Calu3 (cell line): ENCODE data around the gene PRSS35. TPM values are rescaled to one million over a fixed set of nuclear protein-coding genes. Genes with fewer than 3 reads are reported as not detected.
"Not testable (repeated sequence)": the region's sequence is repeated elsewhere in the genome, so short reads cannot be mapped to it uniquely, and the experiment has no call there.

ENCODE experiments used
- BruUV-seq: library from RNA; stranded (reverse); fragments of 400-500 nt; replicated peaks from 2 replicates; lab custom pipeline; 2021; lab: Mats Ljungman, UMichigan
- CTCF ChIA-PET: fragments of 300-600 bp; sonication (Branson Sonifier 250); formaldehyde crosslinking; loops from one replicate; lab custom pipeline; 2022; ENCODE audit warnings: antibody characterized with exemption; lab: Charles Lee
- DNase-seq: peaks from one replicate; pipeline ENCODE4 v3.0.0; 2022
- H3K27ac Mint-ChIP-seq: one replicate; pipeline ENCODE4 v1.8.0; 2022; ENCODE audit warnings: mixed read lengths; ENCODE audit not compliant: unreplicated experiment
- H3K27me3 Mint-ChIP-seq: one replicate; pipeline ENCODE4 v1.8.0; 2022; ENCODE audit warnings: mixed read lengths; ENCODE audit not compliant: unreplicated experiment
- H3K36me3 Mint-ChIP-seq: one replicate; pipeline ENCODE4 v1.8.0; 2022; ENCODE audit warnings: mild to moderate bottlenecking, moderate library complexity, mixed read lengths; ENCODE audit not compliant: insufficient read depth, unreplicated experiment
- H3K4me1 Mint-ChIP-seq: one replicate; pipeline ENCODE4 v1.8.0; 2022; ENCODE audit warnings: mild to moderate bottlenecking, low read depth, mixed read lengths; ENCODE audit not compliant: unreplicated experiment
- H3K4me3 Mint-ChIP-seq: one replicate; pipeline ENCODE4 v1.8.0; 2022; ENCODE audit warnings: mild to moderate bottlenecking, low read depth, moderate library complexity, mixed read lengths; ENCODE audit not compliant: unreplicated experiment
- H3K9me3 Mint-ChIP-seq: one replicate; pipeline ENCODE4 v1.8.0; 2022; ENCODE audit warnings: low read depth, mixed read lengths; ENCODE audit not compliant: unreplicated experiment
- intact Hi-C: fragments of 100-400 bp; cut with micrococcal nuclease; formaldehyde crosslinking; loops from one replicate; pipeline ENCODE4 v1.10.0; 2022; ENCODE audit not compliant: unreplicated experiment
- total RNA-seq: library from RNA; stranded (reverse); gene quantifications from 2 replicates; pipeline ENCODE4 v1.2.3, GENCODE V29; 2022
- TF ChIP-seq, protein P1 (sequence below): fragments of 200-600 bp; IDR thresholded peaks from one replicate; pipeline ENCODE4 v1.8.0; 2022; ENCODE audit warnings: antibody characterized with exemption; ENCODE audit not compliant: unreplicated experiment

The PRSS35 gene
- total RNA-seq, 1 experiment from 2014 or later: not detected

DNA sequence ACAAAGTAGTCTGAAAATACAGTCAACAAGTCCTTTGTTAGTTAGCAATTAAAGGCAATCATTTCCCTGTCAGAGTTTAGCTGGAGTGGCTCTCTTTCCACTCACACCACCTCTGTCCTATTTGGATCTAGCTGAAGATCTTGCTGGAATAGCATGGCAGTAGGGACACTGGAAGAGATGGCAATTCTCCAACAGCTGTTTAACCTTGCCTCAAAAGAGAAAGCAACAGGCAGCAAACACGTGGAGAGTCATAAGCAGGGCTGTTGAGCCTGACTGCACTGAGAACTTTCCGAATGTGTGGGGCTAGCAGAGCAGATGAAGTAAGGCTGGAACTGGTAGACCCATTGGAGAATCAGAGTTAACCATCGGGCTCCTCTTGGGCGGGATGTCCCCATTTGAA, 38.0 kb upstream of the PRSS35 start:
- no peaks in the 10 kb centered on the region for H3K27me3 Mint-ChIP-seq
- H3K4me3 Mint-ChIP-seq: no peak overlapping the region
- no peaks in the 10 kb centered on the region for H3K36me3 Mint-ChIP-seq
- DNase-seq: no peak
- CTCF ChIA-PET: no interaction called here
- no TSS peak for BruUV-seq
- H3K4me1 Mint-ChIP-seq: no peaks in the 10 kb centered on the region
- TF ChIP-seq, protein P1, sequence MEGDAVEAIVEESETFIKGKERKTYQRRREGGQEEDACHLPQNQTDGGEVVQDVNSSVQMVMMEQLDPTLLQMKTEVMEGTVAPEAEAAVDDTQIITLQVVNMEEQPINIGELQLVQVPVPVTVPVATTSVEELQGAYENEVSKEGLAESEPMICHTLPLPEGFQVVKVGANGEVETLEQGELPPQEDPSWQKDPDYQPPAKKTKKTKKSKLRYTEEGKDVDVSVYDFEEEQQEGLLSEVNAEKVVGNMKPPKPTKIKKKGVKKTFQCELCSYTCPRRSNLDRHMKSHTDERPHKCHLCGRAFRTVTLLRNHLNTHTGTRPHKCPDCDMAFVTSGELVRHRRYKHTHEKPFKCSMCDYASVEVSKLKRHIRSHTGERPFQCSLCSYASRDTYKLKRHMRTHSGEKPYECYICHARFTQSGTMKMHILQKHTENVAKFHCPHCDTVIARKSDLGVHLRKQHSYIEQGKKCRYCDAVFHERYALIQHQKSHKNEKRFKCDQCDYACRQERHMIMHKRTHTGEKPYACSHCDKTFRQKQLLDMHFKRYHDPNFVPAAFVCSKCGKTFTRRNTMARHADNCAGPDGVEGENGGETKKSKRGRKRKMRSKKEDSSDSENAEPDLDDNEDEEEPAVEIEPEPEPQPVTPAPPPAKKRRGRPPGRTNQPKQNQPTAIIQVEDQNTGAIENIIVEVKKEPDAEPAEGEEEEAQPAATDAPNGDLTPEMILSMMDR: no peak
- no peak overlapping the region for H3K27ac Mint-ChIP-seq
- intact Hi-C loops: no loop called here
- no peaks in the 10 kb centered on the region for H3K9me3 Mint-ChIP-seq

DNA sequence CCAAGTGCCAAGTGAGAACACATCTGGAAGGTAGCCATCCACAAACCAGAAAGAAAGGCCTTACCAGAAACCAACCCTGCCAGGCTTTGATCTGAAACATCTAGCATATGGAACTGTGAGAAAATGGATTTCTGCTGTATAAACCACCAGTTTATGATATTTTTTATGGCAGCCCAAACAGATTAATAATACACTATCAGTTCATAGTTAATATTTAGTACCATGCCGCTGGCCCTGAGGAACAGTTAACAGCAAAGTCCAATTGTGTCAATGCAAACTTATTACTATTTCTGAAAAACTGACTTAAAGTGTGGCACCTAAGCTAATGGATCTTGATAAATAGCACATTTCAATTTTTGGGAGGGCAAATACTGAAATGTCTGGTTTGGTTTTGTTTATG, 35.4 kb upstream of the PRSS35 start:
- H3K4me1 Mint-ChIP-seq: no peaks in the 10 kb centered on the region
- TF ChIP-seq, protein P1: no peak
- H3K9me3 Mint-ChIP-seq: no peaks in the 10 kb centered on the region
- H3K27ac Mint-ChIP-seq: no peak overlapping the region
- H3K27me3 Mint-ChIP-seq: no peaks in the 10 kb centered on the region
- no TSS peak for BruUV-seq
- H3K36me3 Mint-ChIP-seq: no peaks in the 10 kb centered on the region
- intact Hi-C loops: no loop called here
- no peak overlapping the region for H3K4me3 Mint-ChIP-seq
- CTCF ChIA-PET: no interaction called here
- no peak for DNase-seq

DNA sequence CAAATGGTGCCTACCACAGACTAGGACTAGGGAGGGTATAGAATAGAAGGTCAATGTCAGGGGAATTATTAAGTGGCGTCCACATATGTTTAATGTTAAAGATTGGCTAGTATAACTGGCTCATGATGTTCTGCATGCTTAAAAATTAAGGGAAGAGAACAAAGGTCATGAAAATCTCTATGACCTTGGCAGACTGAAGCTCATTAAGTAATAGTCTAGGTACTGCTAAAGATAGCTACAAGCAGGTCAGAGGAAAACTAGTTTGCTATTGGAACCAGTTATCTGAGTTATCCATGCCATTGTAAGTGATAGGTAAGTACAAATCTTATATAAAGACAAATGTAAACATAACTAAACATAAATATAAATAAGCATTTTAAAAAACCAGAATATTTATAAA, 32.9 kb upstream of the PRSS35 start:
- intact Hi-C loops: no loop called here
- no peak for DNase-seq
- no peak overlapping the region for H3K4me3 Mint-ChIP-seq
- no TSS peak for BruUV-seq
- no peaks in the 10 kb centered on the region for H3K4me1 Mint-ChIP-seq
- TF ChIP-seq, protein P1: no peak
- H3K27ac Mint-ChIP-seq: no peak overlapping the region
- no peaks in the 10 kb centered on the region for H3K9me3 Mint-ChIP-seq
- no peaks in the 10 kb centered on the region for H3K36me3 Mint-ChIP-seq
- H3K27me3 Mint-ChIP-seq: no peaks in the 10 kb centered on the region
- CTCF ChIA-PET: no interaction called here

DNA sequence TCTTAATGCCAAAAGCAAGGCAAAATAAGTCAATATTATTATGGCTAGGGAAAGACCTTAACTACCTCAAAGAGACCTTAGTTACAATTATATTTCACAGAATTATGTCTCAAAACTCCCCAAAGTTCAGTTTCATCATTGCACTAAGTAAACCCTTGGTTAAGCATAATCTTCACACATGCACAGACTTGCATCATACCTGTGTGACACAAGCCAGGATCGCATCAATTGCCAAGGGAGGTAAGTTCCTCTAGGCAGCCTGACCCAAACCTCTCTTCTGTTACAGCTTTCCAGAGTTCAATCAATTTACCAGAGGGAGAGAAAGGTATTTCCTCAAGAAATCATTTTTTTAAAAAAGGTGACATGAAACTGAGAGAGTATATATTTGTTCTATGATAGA, 31.9 kb upstream of the PRSS35 start:
- Mint-ChIP-seq H3K36me3 (no peaks in the 10 kb centered on the region), H3K27me3 (no peaks in the 10 kb centered on the region), H3K4me1 (no peaks in the 10 kb centered on the region), H3K27ac (no peak overlapping the region), H3K4me3 (no peak overlapping the region), H3K9me3 (no peaks in the 10 kb centered on the region)
- TF ChIP-seq, protein P1: no peak
- CTCF ChIA-PET: no interaction called here
- BruUV-seq: no TSS peak
- intact Hi-C loops: no loop called here
- no peak for DNase-seq

DNA sequence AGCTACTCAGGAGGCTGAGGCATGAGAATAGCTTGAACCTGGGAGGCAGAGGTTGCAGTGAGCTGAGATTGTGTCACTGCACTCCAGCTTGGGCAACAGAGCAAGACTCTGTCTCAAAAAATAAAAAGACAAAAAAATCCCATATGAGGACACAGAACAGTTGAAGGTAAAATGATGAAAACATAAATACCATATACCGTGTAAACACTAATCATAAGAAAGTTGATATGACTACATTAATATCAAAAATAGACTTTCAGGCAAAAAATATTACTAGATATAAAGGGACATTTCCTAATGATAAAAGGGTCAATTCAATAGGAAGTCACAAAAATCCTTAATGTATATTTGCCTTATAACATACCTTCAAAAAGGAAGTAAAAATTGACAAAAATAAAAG, 30.4 kb upstream of the PRSS35 start:
- not testable (repeated sequence) for H3K4me3 Mint-ChIP-seq

More for the DNA sequence above, 30.4 kb upstream of the PRSS35 start:
- H3K36me3 Mint-ChIP-seq, H3K27ac Mint-ChIP-seq, BruUV-seq, DNase-seq, intact Hi-C loops, H3K27me3 Mint-ChIP-seq, H3K9me3 Mint-ChIP-seq, H3K4me1 Mint-ChIP-seq, CTCF ChIA-PET: not testable (repeated sequence)
